Memory B cell (primary cell): ENCODE data around the gene KCNMA1.

Experiments
- ATAC-seq: fragments of 150-1000 bp; cut with Tn5 transposase; 2 replicates; pipeline ENCODE4 v1.10.0; 2021; ENCODE audit warnings: low read depth, mild to moderate bottlenecking, moderate library complexity
- DNase-seq, 2 donors: peaks; one replicate each; pipeline ENCODE4 v3.0.0; 2022; ENCODE audit warnings: low spot score in 2 of 2
- H3K27ac Mint-ChIP-seq: one replicate; pipeline ENCODE4 v1.8.0; 2022; ENCODE audit warnings: mild to moderate bottlenecking, moderate library complexity, mixed read lengths
- H3K27me3 Mint-ChIP-seq: one replicate; pipeline ENCODE4 v1.8.0; 2022; ENCODE audit warnings: mixed read lengths
- H3K36me3 Mint-ChIP-seq: one replicate; pipeline ENCODE4 v1.8.0; 2022; ENCODE audit warnings: mild to moderate bottlenecking, mixed read lengths
- H3K4me1 Mint-ChIP-seq: one replicate; pipeline ENCODE4 v1.8.0; 2022; ENCODE audit warnings: mixed read lengths
- H3K4me3 Mint-ChIP-seq: one replicate; pipeline ENCODE4 v1.8.0; 2022; ENCODE audit warnings: mild to moderate bottlenecking, moderate library complexity, mixed read lengths
- H3K9me3 Mint-ChIP-seq: one replicate; pipeline ENCODE4 v1.8.0; 2022; ENCODE audit warnings: mixed read lengths

Gene KCNMA1

GRCh38 chr10:77550378-77550777 is 87.2 kb downstream of the KCNMA1 start:
- Mint-ChIP-seq H3K36me3 (no peaks in the 10 kb centered on the region), H3K9me3 (no peaks in the 10 kb centered on the region), H3K27me3 (no peaks in the 10 kb centered on the region), H3K4me3 (no peak overlapping the region), H3K27ac (no peak overlapping the region), H3K4me1 (peaks cover 3% of the 10 kb centered on the region)
- DNase-seq (no peak), ATAC-seq (no peak)

GRCh38 chr10:77548671-77549070 is 88.9 kb downstream of the KCNMA1 start:
- no peaks in the 10 kb centered on the region for H3K4me1 Mint-ChIP-seq
- no peak overlapping the region for H3K27ac Mint-ChIP-seq
- H3K4me3 Mint-ChIP-seq, result no peak overlapping the region
- no peaks in the 10 kb centered on the region for H3K9me3 Mint-ChIP-seq
- H3K36me3 Mint-ChIP-seq, result no peaks in the 10 kb centered on the region
- H3K27me3 Mint-ChIP-seq, result no peaks in the 10 kb centered on the region
- ATAC-seq (no peak), DNase-seq (no peak)

- Mint-ChIP-seq H3K4me1 (no peaks in the 10 kb centered on the region), H3K27me3 (no peaks in the 10 kb centered on the region), H3K9me3 (no peaks in the 10 kb centered on the region), H3K27ac (no peak overlapping the region), H3K4me3 (no peak overlapping the region), H3K36me3 (no peaks in the 10 kb centered on the region)
- DNase-seq (no peak), ATAC-seq (no peak)
Observed at GRCh38 chr10:77548157-77548556, 89.5 kb downstream of the KCNMA1 start.

- Mint-ChIP-seq H3K27ac (no peak overlapping the region), H3K4me3 (no peak overlapping the region), H3K9me3 (no peaks in the 10 kb centered on the region), H3K27me3 (no peaks in the 10 kb centered on the region), H3K4me1 (peaks cover 6% of the 10 kb centered on the region), H3K36me3 (no peaks in the 10 kb centered on the region)
- DNase-seq, result no peak
- ATAC-seq, result no peak
Observed at GRCh38 chr10:77547307-77548050, 90.1 kb downstream of the KCNMA1 start.

GRCh38 chr10:77546042-77546441 is 91.6 kb downstream of the KCNMA1 start:
- no peak overlapping the region for H3K4me3 Mint-ChIP-seq
- no peaks in the 10 kb centered on the region for H3K27me3 Mint-ChIP-seq
- H3K4me1 Mint-ChIP-seq, result peaks cover 10% of the 10 kb centered on the region
- ATAC-seq (no peak), DNase-seq (no peak)
- H3K36me3 Mint-ChIP-seq, result no peaks in the 10 kb centered on the region
- H3K9me3 Mint-ChIP-seq, result no peaks in the 10 kb centered on the region
- no peak overlapping the region for H3K27ac Mint-ChIP-seq

- H3K27ac Mint-ChIP-seq, result no peak overlapping the region
- ATAC-seq, result no peak
- H3K4me1 Mint-ChIP-seq, result peaks cover 10% of the 10 kb centered on the region
- no peaks in the 10 kb centered on the region for H3K36me3 Mint-ChIP-seq
- DNase-seq, result no peak
- H3K4me3 Mint-ChIP-seq, result no peak overlapping the region
- H3K27me3 Mint-ChIP-seq, result no peaks in the 10 kb centered on the region
- H3K9me3 Mint-ChIP-seq, result no peaks in the 10 kb centered on the region
Observed at GRCh38 chr10:77545585-77545984, 92.0 kb downstream of the KCNMA1 start.

GRCh38 chr10:77544617-77545016 is 93.0 kb downstream of the KCNMA1 start:
- no peak overlapping the region for H3K27ac Mint-ChIP-seq
- no peaks in the 10 kb centered on the region for H3K27me3 Mint-ChIP-seq
- peaks cover 13% of the 10 kb centered on the region for H3K4me1 Mint-ChIP-seq
- ATAC-seq (no peak), DNase-seq (no peak)
- H3K4me3 Mint-ChIP-seq, result no peak overlapping the region
- no peaks in the 10 kb centered on the region for H3K36me3 Mint-ChIP-seq
- H3K9me3 Mint-ChIP-seq, result no peaks in the 10 kb centered on the region

GRCh38 chr10:77542710-77543259 is 94.8 kb downstream of the KCNMA1 start:
- no peak overlapping the region for H3K27ac Mint-ChIP-seq
- ATAC-seq (peak; percentile 38), DNase-seq (no peak)
- H3K4me1 Mint-ChIP-seq, result peaks cover 13% of the 10 kb centered on the region
- no peaks in the 10 kb centered on the region for H3K36me3 Mint-ChIP-seq
- H3K9me3 Mint-ChIP-seq, result no peaks in the 10 kb centered on the region
- no peaks in the 10 kb centered on the region for H3K27me3 Mint-ChIP-seq
- H3K4me3 Mint-ChIP-seq, result no peak overlapping the region

- no peaks in the 10 kb centered on the region for H3K27me3 Mint-ChIP-seq
- H3K27ac Mint-ChIP-seq, result no peak overlapping the region
- peaks cover 13% of the 10 kb centered on the region for H3K4me1 Mint-ChIP-seq
- no peak for DNase-seq
- ATAC-seq, result no peak
- H3K36me3 Mint-ChIP-seq, result no peaks in the 10 kb centered on the region
- no peak overlapping the region for H3K4me3 Mint-ChIP-seq
- no peaks in the 10 kb centered on the region for H3K9me3 Mint-ChIP-seq
Observed at GRCh38 chr10:77541944-77542343, 95.7 kb downstream of the KCNMA1 start.

GRCh38 chr10:77541247-77541646 is 96.4 kb downstream of the KCNMA1 start:
- no peaks in the 10 kb centered on the region for H3K27me3 Mint-ChIP-seq
- no peaks in the 10 kb centered on the region for H3K9me3 Mint-ChIP-seq
- DNase-seq (peak in 1 of 2 donors; percentile 5), ATAC-seq (peak; percentile 86)
- no peak overlapping the region for H3K27ac Mint-ChIP-seq
- H3K36me3 Mint-ChIP-seq, result no peaks in the 10 kb centered on the region
- peak overlapping the region; percentile 15 for H3K4me3 Mint-ChIP-seq
- H3K4me1 Mint-ChIP-seq, result peaks cover 13% of the 10 kb centered on the region

- no peak for ATAC-seq
Observed at GRCh38 chr10:77539147-77539935, 98.3 kb downstream of the KCNMA1 start.

GRCh38 chr10:77537720-77538373 is 99.8 kb downstream of the KCNMA1 start:
- no peaks in the 10 kb centered on the region for H3K9me3 Mint-ChIP-seq
- H3K4me3 Mint-ChIP-seq, result no peak overlapping the region
- ATAC-seq, result no peak
- H3K4me1 Mint-ChIP-seq, result peaks cover 11% of the 10 kb centered on the region
- H3K27me3 Mint-ChIP-seq, result no peaks in the 10 kb centered on the region
- no peaks in the 10 kb centered on the region for H3K36me3 Mint-ChIP-seq
- no peak overlapping the region for H3K27ac Mint-ChIP-seq
- DNase-seq, result no peak

More at GRCh38 chr10:77539147-77539935, 98.3 kb downstream of the KCNMA1 start:
- H3K4me1 Mint-ChIP-seq, result peaks cover 13% of the 10 kb centered on the region
- H3K36me3 Mint-ChIP-seq, result no peaks in the 10 kb centered on the region
- H3K27ac Mint-ChIP-seq, result no peak overlapping the region
- no peaks in the 10 kb centered on the region for H3K9me3 Mint-ChIP-seq
- H3K27me3 Mint-ChIP-seq, result no peaks in the 10 kb centered on the region
- DNase-seq, result no peak
- H3K4me3 Mint-ChIP-seq, result no peak overlapping the region

- ATAC-seq (no peak), DNase-seq (no peak)
- Mint-ChIP-seq H3K9me3 (no peaks in the 10 kb centered on the region), H3K27me3 (no peaks in the 10 kb centered on the region), H3K4me3 (no peak overlapping the region), H3K36me3 (no peaks in the 10 kb centered on the region), H3K27ac (no peak overlapping the region), H3K4me1 (peaks cover 7% of the 10 kb centered on the region)
Observed at GRCh38 chr10:77537071-77537470, 100.5 kb downstream of the KCNMA1 start.

- H3K27me3 Mint-ChIP-seq, result no peaks in the 10 kb centered on the region
- H3K27ac Mint-ChIP-seq, result no peak overlapping the region
- no peaks in the 10 kb centered on the region for H3K9me3 Mint-ChIP-seq
- H3K4me1 Mint-ChIP-seq, result peaks cover 12% of the 10 kb centered on the region
- ATAC-seq (no peak), DNase-seq (no peak)
- no peaks in the 10 kb centered on the region for H3K36me3 Mint-ChIP-seq
- no peak overlapping the region for H3K4me3 Mint-ChIP-seq
Observed at GRCh38 chr10:77533887-77534278, 103.7 kb downstream of the KCNMA1 start.
